ENCODE measurements around the gene HFE. TPM values are rescaled to one million over a fixed set of nuclear protein-coding genes. Genes with fewer than 3 reads are reported as not detected.
A peak's percentile ranks its signal among the peaks of the same experiment; 100 is the strongest.

The HFE gene
- total and polyA plus RNA-seq, 10 of the 15 experiments (the other 5 are each of a cell fraction or from before 2014, with no cell fraction given), result 0.52 to 5.9 (median 1.7) TPM

DNA sequence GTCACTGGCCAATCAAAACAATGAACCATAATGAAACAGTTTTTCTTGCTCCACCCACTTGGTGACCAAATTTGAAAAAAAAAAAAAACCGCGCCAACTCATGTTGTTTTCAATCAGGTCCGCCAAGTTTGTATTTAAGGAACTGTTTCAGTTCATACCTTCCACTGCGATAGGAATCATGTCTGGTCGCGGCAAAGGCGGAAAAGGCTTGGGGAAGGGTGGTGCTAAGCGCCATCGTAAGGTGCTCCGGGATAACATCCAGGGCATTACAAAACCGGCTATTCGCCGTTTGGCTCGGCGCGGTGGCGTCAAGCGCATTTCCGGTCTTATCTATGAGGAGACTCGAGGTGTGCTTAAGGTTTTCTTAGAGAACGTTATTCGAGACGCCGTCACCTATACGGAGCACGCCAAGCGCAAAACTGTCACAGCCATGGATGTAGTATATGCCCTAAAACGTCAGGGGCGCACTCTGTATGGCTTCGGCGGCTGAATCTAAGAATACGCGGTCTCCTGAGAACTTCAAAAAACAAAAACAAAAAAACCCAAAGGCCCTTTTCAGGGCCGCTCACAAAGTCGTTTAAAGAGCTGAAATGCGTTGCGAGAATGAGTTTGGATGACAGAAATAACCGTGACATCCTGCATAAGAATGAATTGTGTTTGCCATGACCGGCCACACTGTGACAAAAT is 16.7 kb downstream of the HFE start (continued):
- TF ChIP-seq, protein P1, sequence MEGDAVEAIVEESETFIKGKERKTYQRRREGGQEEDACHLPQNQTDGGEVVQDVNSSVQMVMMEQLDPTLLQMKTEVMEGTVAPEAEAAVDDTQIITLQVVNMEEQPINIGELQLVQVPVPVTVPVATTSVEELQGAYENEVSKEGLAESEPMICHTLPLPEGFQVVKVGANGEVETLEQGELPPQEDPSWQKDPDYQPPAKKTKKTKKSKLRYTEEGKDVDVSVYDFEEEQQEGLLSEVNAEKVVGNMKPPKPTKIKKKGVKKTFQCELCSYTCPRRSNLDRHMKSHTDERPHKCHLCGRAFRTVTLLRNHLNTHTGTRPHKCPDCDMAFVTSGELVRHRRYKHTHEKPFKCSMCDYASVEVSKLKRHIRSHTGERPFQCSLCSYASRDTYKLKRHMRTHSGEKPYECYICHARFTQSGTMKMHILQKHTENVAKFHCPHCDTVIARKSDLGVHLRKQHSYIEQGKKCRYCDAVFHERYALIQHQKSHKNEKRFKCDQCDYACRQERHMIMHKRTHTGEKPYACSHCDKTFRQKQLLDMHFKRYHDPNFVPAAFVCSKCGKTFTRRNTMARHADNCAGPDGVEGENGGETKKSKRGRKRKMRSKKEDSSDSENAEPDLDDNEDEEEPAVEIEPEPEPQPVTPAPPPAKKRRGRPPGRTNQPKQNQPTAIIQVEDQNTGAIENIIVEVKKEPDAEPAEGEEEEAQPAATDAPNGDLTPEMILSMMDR (IDR thresholded peaks at IDR 0.05 in 2 of 3, conservative IDR thresholded peaks at IDR 0.05 in 1 of 3; ENCODE audit: control insufficient read depth in 2 of 3, extremely low read depth in 1 of 3, insufficient read depth in 1 of 3, low read depth in 3 of 3, low read length in 3 of 3), result peak; percentile 42 to 47 (median 45); a peak in 4 of 6 replicates

DNA sequence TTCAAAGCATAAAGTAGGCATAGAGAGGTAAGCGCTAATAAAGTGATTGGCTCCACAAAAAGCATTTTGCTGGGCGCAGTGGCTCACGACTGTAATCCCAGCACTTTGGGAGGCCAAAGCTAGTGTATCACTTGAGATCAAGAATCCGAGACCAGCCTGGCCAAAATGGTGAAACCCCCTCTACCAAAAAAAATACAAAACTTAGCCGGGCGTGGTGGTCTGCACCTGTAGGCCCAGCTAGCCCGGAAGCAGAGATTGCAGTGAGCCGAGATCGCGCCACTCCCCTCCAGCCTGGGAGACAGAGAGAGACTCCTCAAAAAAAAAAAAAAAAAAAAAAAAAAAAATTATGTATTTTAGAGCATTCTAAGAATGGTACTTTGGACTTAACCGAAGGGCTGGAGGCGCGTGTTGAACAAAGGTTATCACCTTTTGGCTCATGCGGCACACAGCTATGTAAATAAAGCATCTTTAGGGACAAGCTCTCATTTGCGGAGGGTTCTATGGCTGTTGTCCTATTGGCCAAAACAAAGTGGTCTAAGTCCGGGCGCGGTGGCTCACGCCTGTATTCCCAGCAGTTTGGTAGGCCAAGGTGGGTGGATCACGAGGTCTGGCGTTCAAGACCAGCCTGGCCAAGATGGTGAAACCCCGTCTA is 17.4 kb downstream of the HFE start:
- Histone ChIP-seq H3K4me2 (ENCODE audit: control insufficient read depth, insufficient read depth) (peak overlapping the region; percentile 47), H3K9ac (ENCODE audit: control insufficient read depth, insufficient read depth, low read length) (peak overlapping the region; percentile 64), H3K27ac (ENCODE audit: control insufficient read depth, insufficient read depth) (peak overlapping the region; percentile 79), H3K4me3 (peak overlapping the region; percentile 63), H3K27me3 (replicated peaks in 1 of 2; ENCODE audit: control insufficient read depth in 2 of 2, insufficient read depth in 2 of 2, low read length in 1 of 2) (no peaks in the 10 kb centered on the region), H3K36me3 (ENCODE audit: control insufficient read depth in 2 of 2, insufficient read depth in 2 of 2, low read length in 1 of 2) (no peaks in the 10 kb centered on the region; a peak in 1 of 4 replicates), H2AFZ (ENCODE audit: control insufficient read depth, low read depth, low read length) (no peak overlapping the region; the same call in 1 of the 2 replicates), H3K4me1 (ENCODE audit: control insufficient read depth, insufficient read depth, low read length) (no peaks in the 10 kb centered on the region), H4K20me1 (ENCODE audit: control insufficient read depth, insufficient read depth) (no peaks in the 10 kb centered on the region), H3K79me2 (ENCODE audit: control insufficient read depth, insufficient read depth, low read length) (no peaks in the 10 kb centered on the region), H3K9me3 (replicated peaks; ENCODE audit: control insufficient read depth, insufficient read depth, low read length) (peaks cover 2% of the 10 kb centered on the region; the same call in 2 of the 3 replicates)
- DNase-seq (ENCODE audit: low read depth, low spot score), result no peak
- in situ Hi-C loops (cut with MboI) (loop anchor here (5.0 kb wide), 1 partner anchor 37 kb away; no protein-coding TSS in a partner anchor), intact Hi-C loops (cut with micrococcal nuclease; ENCODE audit: unreplicated experiment) (loop anchor here (1.0 to 5.0 kb wide), 2 partner anchors 19 to 93 kb away; a partner anchor contains a TSS)
- 55% methylated on average over 22 of the region's 22 CpGs for WGBS (ENCODE audit: insufficient coverage, insufficient replicate concordance, low lambda C conversion rate, missing lambda C conversion rate)
- RAD21 ChIA-PET (ENCODE audit: unreplicated experiment), result interaction anchor here (0.7 to 13.3 kb wide), 4 partner anchors 15 to 69 kb away, joined by 3 to 286 read pairs (median 4); no protein-coding TSS in a partner anchor
- POLR2A ChIA-PET, result interaction anchor here (0.7 to 2.7 kb wide), 6 partner anchors 9 to 112 kb away, joined by 3 to 22 read pairs (median 5); a partner anchor contains a TSS
- SMC1A ChIA-PET (ENCODE audit: uncharacterized antibody, unreplicated experiment), result interaction anchor here (0.7 to 1.4 kb wide), 3 partner anchors 10 to 19 kb away, joined by 3 to 11 read pairs (median 5); no protein-coding TSS in a partner anchor
- CTCF ChIA-PET, result interaction anchor here (0.7 to 21.0 kb wide), 3 partner anchors 37 to 74 kb away, joined by 3 to 897 read pairs (median 4); no protein-coding TSS in a partner anchor
- FAIRE-seq, result no peak
- BruUV-seq (replicated peaks), result no TSS peak
- peak; percentile 50 for ATAC-seq
- TF ChIP-seq, protein P2, sequence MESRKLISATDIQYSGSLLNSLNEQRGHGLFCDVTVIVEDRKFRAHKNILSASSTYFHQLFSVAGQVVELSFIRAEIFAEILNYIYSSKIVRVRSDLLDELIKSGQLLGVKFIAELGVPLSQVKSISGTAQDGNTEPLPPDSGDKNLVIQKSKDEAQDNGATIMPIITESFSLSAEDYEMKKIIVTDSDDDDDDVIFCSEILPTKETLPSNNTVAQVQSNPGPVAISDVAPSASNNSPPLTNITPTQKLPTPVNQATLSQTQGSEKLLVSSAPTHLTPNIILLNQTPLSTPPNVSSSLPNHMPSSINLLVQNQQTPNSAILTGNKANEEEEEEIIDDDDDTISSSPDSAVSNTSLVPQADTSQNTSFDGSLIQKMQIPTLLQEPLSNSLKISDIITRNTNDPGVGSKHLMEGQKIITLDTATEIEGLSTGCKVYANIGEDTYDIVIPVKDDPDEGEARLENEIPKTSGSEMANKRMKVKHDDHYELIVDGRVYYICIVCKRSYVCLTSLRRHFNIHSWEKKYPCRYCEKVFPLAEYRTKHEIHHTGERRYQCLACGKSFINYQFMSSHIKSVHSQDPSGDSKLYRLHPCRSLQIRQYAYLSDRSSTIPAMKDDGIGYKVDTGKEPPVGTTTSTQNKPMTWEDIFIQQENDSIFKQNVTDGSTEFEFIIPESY (IDR thresholded peaks at IDR 0.05), result 0 out of 2 replicates have a peak, but pooled peaks have one; percentile 64
- TF ChIP-seq PAX5 (IDR thresholded peaks at IDR 0.05; ENCODE audit: borderline replicate concordance, low read depth, low read length) (no peak), HDAC6 (IDR thresholded peaks at IDR 0.05; ENCODE audit: unreplicated experiment) (no peak), CHD1 (IDR thresholded peaks at IDR 0.05; ENCODE audit: low read depth, low read length) (peak; percentile 21; the same call in 1 of the 2 replicates), NR2F1 (conservative IDR thresholded peaks at IDR 0.05) (peak; percentile 58), TBL1XR1 (IDR thresholded peaks at IDR 0.05; ENCODE audit: low read depth, low read length) (peak; percentile 35; the same call in 1 of the 2 replicates)
- TF ChIP-seq, protein P3, sequence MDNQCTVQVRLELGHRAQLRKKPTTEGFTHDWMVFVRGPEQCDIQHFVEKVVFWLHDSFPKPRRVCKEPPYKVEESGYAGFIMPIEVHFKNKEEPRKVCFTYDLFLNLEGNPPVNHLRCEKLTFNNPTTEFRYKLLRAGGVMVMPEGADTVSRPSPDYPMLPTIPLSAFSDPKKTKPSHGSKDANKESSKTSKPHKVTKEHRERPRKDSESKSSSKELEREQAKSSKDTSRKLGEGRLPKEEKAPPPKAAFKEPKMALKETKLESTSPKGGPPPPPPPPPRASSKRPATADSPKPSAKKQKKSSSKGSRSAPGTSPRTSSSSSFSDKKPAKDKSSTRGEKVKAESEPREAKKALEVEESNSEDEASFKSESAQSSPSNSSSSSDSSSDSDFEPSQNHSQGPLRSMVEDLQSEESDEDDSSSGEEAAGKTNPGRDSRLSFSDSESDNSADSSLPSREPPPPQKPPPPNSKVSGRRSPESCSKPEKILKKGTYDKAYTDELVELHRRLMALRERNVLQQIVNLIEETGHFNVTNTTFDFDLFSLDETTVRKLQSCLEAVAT (IDR thresholded peaks at IDR 0.05), result peak; percentile 4
- TF ChIP-seq, protein P4, sequence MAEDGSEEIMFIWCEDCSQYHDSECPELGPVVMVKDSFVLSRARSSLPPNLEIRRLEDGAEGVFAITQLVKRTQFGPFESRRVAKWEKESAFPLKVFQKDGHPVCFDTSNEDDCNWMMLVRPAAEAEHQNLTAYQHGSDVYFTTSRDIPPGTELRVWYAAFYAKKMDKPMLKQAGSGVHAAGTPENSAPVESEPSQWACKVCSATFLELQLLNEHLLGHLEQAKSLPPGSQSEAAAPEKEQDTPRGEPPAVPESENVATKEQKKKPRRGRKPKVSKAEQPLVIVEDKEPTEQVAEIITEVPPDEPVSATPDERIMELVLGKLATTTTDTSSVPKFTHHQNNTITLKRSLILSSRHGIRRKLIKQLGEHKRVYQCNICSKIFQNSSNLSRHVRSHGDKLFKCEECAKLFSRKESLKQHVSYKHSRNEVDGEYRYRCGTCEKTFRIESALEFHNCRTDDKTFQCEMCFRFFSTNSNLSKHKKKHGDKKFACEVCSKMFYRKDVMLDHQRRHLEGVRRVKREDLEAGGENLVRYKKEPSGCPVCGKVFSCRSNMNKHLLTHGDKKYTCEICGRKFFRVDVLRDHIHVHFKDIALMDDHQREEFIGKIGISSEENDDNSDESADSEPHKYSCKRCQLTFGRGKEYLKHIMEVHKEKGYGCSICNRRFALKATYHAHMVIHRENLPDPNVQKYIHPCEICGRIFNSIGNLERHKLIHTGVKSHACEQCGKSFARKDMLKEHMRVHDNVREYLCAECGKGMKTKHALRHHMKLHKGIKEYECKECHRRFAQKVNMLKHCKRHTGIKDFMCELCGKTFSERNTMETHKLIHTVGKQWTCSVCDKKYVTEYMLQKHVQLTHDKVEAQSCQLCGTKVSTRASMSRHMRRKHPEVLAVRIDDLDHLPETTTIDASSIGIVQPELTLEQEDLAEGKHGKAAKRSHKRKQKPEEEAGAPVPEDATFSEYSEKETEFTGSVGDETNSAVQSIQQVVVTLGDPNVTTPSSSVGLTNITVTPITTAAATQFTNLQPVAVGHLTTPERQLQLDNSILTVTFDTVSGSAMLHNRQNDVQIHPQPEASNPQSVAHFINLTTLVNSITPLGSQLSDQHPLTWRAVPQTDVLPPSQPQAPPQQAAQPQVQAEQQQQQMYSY (CRISPR knock-in tag; IDR thresholded peaks at IDR 0.05), result peak; percentile 51; the same call in 1 of the 2 replicates

Data from GM12878 (cell line).